Natural killer cell (primary cell): ENCODE data around the gene ANKRD63. TPM values are rescaled to one million over a fixed set of nuclear protein-coding genes. Genes with fewer than 3 reads are reported as not detected.

Source experiments
- ATAC-seq, 3 donors: fragments of 150-1000 bp in 2 of 3; fragments of 200-7000 bp in 1 of 3; cut with Tn5 transposase; 1 replicate in 1 of 3; 2 replicates in 2 of 3; pipeline ENCODE4 v1.10.0; 2021; ENCODE audit warnings: mild to moderate bottlenecking in 2 of 3, moderate library complexity in 2 of 3
- DNase-seq, 2 donors: peaks; one replicate each; pipeline versions ENCODE4 v3.0.0 to v3.0.0-alpha.2; 2013 to 2021; ENCODE audit warnings: mixed read lengths in 1 of 2
- H3K27ac ChIP-seq: one replicate; pipeline ENCODE4 v1.5.1; 2013; ENCODE audit warnings: mild to moderate bottlenecking, low read length
- H3K27me3 ChIP-seq: one replicate; pipeline ENCODE4 v1.6.1; 2013; ENCODE audit warnings: low read length; ENCODE audit not compliant: control insufficient read depth, insufficient read depth
- H3K36me3 ChIP-seq: one replicate; pipeline ENCODE4 v1.6.1; 2013; ENCODE audit warnings: low read length; ENCODE audit not compliant: control insufficient read depth, insufficient read depth
- H3K4me1 ChIP-seq: one replicate; pipeline ENCODE4 v1.6.1; 2013; ENCODE audit warnings: low read length; ENCODE audit not compliant: control insufficient read depth, insufficient read depth
- H3K4me3 ChIP-seq: one replicate; pipeline ENCODE4 v1.5.1; 2013; ENCODE audit warnings: low read length
- H3K9me3 ChIP-seq: one replicate; pipeline ENCODE4 v1.6.1; 2013; ENCODE audit warnings: low read length; ENCODE audit not compliant: control insufficient read depth, insufficient read depth
- H3K27ac Mint-ChIP-seq, 2 donors: one replicate each; pipeline ENCODE4 v1.8.0; 2022; ENCODE audit warnings: mild to moderate bottlenecking in 2 of 2, mixed read lengths in 2 of 2, moderate library complexity in 1 of 2
- H3K27me3 Mint-ChIP-seq, 2 donors: one replicate each; pipeline ENCODE4 v1.8.0; 2022; ENCODE audit warnings: low read depth in 2 of 2, mixed read lengths in 2 of 2
- H3K36me3 Mint-ChIP-seq: one replicate; pipeline ENCODE4 v1.8.0; 2022; ENCODE audit warnings: mixed read lengths
- H3K4me1 Mint-ChIP-seq, 2 donors: one replicate each; pipeline ENCODE4 v1.8.0; 2022; ENCODE audit warnings: mixed read lengths in 2 of 2
- H3K4me3 Mint-ChIP-seq: one replicate; pipeline ENCODE4 v1.8.0; 2022; ENCODE audit warnings: mild to moderate bottlenecking, moderate library complexity, mixed read lengths
- H3K9me3 Mint-ChIP-seq, 2 donors: one replicate each; pipeline ENCODE4 v1.8.0; 2022; ENCODE audit warnings: mixed read lengths in 2 of 2
- CTCF ChIP-seq: fragments of 200-600 bp; IDR thresholded peaks from one replicate; pipeline ENCODE4 v1.8.0; 2022; ENCODE audit warnings: antibody characterized with exemption
- WGBS: methylation state at CpG from one replicate; pipeline ENCODE4 v1.1.7; 2013; ENCODE audit warnings: missing lambda C conversion rate; ENCODE audit not compliant: insufficient coverage; 5-methylcytosine and 5-hydroxymethylcytosine counted together
- intact Hi-C: fragments of 100-400 bp; cut with micrococcal nuclease; formaldehyde crosslinking; loops from one replicate; pipeline ENCODE4 v1.14.2; 2022
- total RNA-seq, 4 donors: library from RNA; stranded (reverse); fragments of 120-200 nt in 1 of 4; gene quantifications; one replicate each; pipeline versions ENCODE4 v1.2.3 to v1.2.4, GENCODE V29; 2013 to 2022

The ANKRD63 gene
- total RNA-seq, 3 donors from 2014 or later (not counting 1 experiment from before 2014, with no cell fraction given) = not detected

- H3K4me1 Mint-ChIP-seq = peaks cover 0 to 15% of the 10 kb centered on the region in 2 donors
- Histone ChIP-seq H3K4me1 (peaks cover 32% of the 10 kb centered on the region), H3K27ac (no peak overlapping the region), H3K27me3 (peaks cover 15% of the 10 kb centered on the region), H3K9me3 (no peaks in the 10 kb centered on the region), H3K36me3 (no peaks in the 10 kb centered on the region), H3K4me3 (no peak overlapping the region)
- intact Hi-C loops = loop anchor here (5.0 kb wide), 1 partner anchor 491 kb away; no protein-coding TSS in a partner anchor
- 80% methylated on average over 10 of the region's 10 CpGs for WGBS
- no peak overlapping the region for H3K27ac Mint-ChIP-seq
- no peak for DNase-seq
- H3K9me3 Mint-ChIP-seq = no peaks in the 10 kb centered on the region
- no peak for ATAC-seq
- no peak for TF ChIP-seq CTCF
- H3K36me3 Mint-ChIP-seq = no peaks in the 10 kb centered on the region
- no peak overlapping the region for H3K4me3 Mint-ChIP-seq
- peaks cover 11 to 29% of the 10 kb centered on the region in 2 donors for H3K27me3 Mint-ChIP-seq
These were observed 4.8 kb downstream of the ANKRD63 start for GRCh38 chr15:40278026-40278425.

- Mint-ChIP-seq H3K4me1 (peaks cover 0 to 15% of the 10 kb centered on the region in 2 donors), H3K27ac (no peak overlapping the region), H3K36me3 (no peaks in the 10 kb centered on the region), H3K4me3 (no peak overlapping the region), H3K9me3 (no peaks in the 10 kb centered on the region), H3K27me3 (peaks cover 11 to 29% of the 10 kb centered on the region in 2 donors)
- intact Hi-C loops = loop anchor here (5.0 kb wide), 1 partner anchor 490 kb away; no protein-coding TSS in a partner anchor
- no peaks in the 10 kb centered on the region for H3K9me3 ChIP-seq
- TF ChIP-seq CTCF = no peak
- ATAC-seq = no peak
- no peak overlapping the region for H3K27ac ChIP-seq
- H3K27me3 ChIP-seq = peaks cover 15% of the 10 kb centered on the region
- H3K36me3 ChIP-seq = no peaks in the 10 kb centered on the region
- H3K4me3 ChIP-seq = no peak overlapping the region
- WGBS = 23% methylated on average over 14 of the region's 16 CpGs
- DNase-seq = no peak
- peaks cover 28% of the 10 kb centered on the region for H3K4me1 ChIP-seq
These were observed 5.4 kb downstream of the ANKRD63 start for GRCh38 chr15:40277471-40277870.

GRCh38 chr15:40276927-40277326 is 5.9 kb downstream of the ANKRD63 start:
- Mint-ChIP-seq H3K4me3 (no peak overlapping the region), H3K36me3 (no peaks in the 10 kb centered on the region), H3K27ac (no peak overlapping the region), H3K4me1 (peaks cover 0 to 15% of the 10 kb centered on the region in 2 donors), H3K27me3 (peaks cover 11 to 29% of the 10 kb centered on the region in 2 donors), H3K9me3 (no peaks in the 10 kb centered on the region)
- DNase-seq = no peak
- 66% methylated on average over 4 of the region's 4 CpGs for WGBS
- intact Hi-C loops = loop anchor here (5.0 kb wide), 1 partner anchor 490 kb away; no protein-coding TSS in a partner anchor
- Histone ChIP-seq H3K4me1 (peaks cover 28% of the 10 kb centered on the region), H3K36me3 (no peaks in the 10 kb centered on the region), H3K27ac (no peak overlapping the region), H3K27me3 (peaks cover 15% of the 10 kb centered on the region), H3K9me3 (no peaks in the 10 kb centered on the region), H3K4me3 (no peak overlapping the region)
- ATAC-seq = no peak
- no peak for TF ChIP-seq CTCF

GRCh38 chr15:40275954-40276353 is 6.9 kb downstream of the ANKRD63 start:
- Histone ChIP-seq H3K27ac (no peak overlapping the region), H3K4me1 (peaks cover 25% of the 10 kb centered on the region), H3K4me3 (no peak overlapping the region), H3K9me3 (no peaks in the 10 kb centered on the region), H3K27me3 (peaks cover 12% of the 10 kb centered on the region), H3K36me3 (no peaks in the 10 kb centered on the region)
- Mint-ChIP-seq H3K4me3 (no peak overlapping the region), H3K27me3 (peaks cover 11 to 27% of the 10 kb centered on the region in 2 donors), H3K27ac (no peak overlapping the region), H3K4me1 (peaks cover 0 to 11% of the 10 kb centered on the region in 2 donors), H3K36me3 (no peaks in the 10 kb centered on the region), H3K9me3 (no peaks in the 10 kb centered on the region)
- intact Hi-C loops = loop anchor here (5.0 kb wide), 1 partner anchor 489 kb away; no protein-coding TSS in a partner anchor
- no peak for ATAC-seq
- WGBS = 92% methylated on average over 7 of the region's 7 CpGs
- DNase-seq = no peak
- TF ChIP-seq CTCF = no peak
